Thyroid gland (tissue), 4 donors: ENCODE data around the gene THAP4. TPM values are rescaled to one million over a fixed set of nuclear protein-coding genes. Genes with fewer than 3 reads are reported as not detected.

ENCODE experiments used
- DNase-seq, 2 donors: peaks; one replicate each; pipeline ENCODE4 v3.0.0-alpha.2; 2019
- H3K27ac ChIP-seq, 3 donors: fragments of 200-600 bp; sonication (generic); 1 replicate in 2 of 3; 2 replicates in 1 of 3; pipeline ENCODE4 v1.5.1; 2016 to 2019; ENCODE audit warnings: mild to moderate bottlenecking in 1 of 3, moderate library complexity in 1 of 3
- H3K27me3 ChIP-seq: fragments of 200-600 bp; sonication (generic); one replicate; pipeline ENCODE4 v1.5.1; 2019
- H3K36me3 ChIP-seq, 2 donors: fragments of 200-600 bp; sonication (generic); one replicate each; pipeline ENCODE4 v1.5.1; 2016 to 2019
- H3K4me1 ChIP-seq, 2 donors: fragments of 200-600 bp; sonication (generic); one replicate each; pipeline ENCODE4 v1.5.1; 2017 to 2019
- H3K4me3 ChIP-seq, 3 donors: fragments of 200-600 bp; sonication (generic); replicated peaks in 1 of 3; 1 replicate in 2 of 3; 2 replicates in 1 of 3; pipeline ENCODE4 v1.5.1; 2016; ENCODE audit warnings: mild to moderate bottlenecking in 1 of 3
- H3K9me3 ChIP-seq: fragments of 200-600 bp; sonication (generic); one replicate; pipeline ENCODE4 v1.5.1; 2017
- POLR2A ChIP-seq, 2 donors: fragments of 450-650 bp; IDR thresholded peaks; one replicate each; pipeline ENCODE4 v1.6.1; 2017; ENCODE audit warnings: antibody characterized with exemption in 2 of 2, mild to moderate bottlenecking in 2 of 2, moderate library complexity in 1 of 2
- WGBS, 2 donors: methylation state at CpG; one replicate each; pipeline ENCODE4 v1.1.5; 2017; 5-methylcytosine and 5-hydroxymethylcytosine counted together
- intact Hi-C: fragments of 100-400 bp; cut with DNase I; formaldehyde crosslinking; loops from one replicate; pipeline ENCODE4 v1.15.1; 2023
- total RNA-seq, 4 donors: library from RNA; depleted of rRNA; stranded (reverse); fragments of >200 nt; gene quantifications; one replicate each; pipeline ENCODE4 v1.2.3, GENCODE V29; 2016
- TF ChIP-seq, protein P1 (sequence below), 6 experiments: fragments of 200-600 bp in 3 of 6; fragments of 450-650 bp in 3 of 6; sonication (generic) in 3 of 6; IDR thresholded peaks; one replicate each; pipeline ENCODE4 v1.5.1; 2016 to 2019; ENCODE audit warnings: antibody characterized with exemption in 6 of 6, mild to moderate bottlenecking in 2 of 6, inconsistent platforms in 1 of 6, moderate library complexity in 1 of 6

THAP4 gene
- total RNA-seq, 4 donors from 2014 or later: 42.9 to 53.6 (median 46.2) TPM

DNA sequence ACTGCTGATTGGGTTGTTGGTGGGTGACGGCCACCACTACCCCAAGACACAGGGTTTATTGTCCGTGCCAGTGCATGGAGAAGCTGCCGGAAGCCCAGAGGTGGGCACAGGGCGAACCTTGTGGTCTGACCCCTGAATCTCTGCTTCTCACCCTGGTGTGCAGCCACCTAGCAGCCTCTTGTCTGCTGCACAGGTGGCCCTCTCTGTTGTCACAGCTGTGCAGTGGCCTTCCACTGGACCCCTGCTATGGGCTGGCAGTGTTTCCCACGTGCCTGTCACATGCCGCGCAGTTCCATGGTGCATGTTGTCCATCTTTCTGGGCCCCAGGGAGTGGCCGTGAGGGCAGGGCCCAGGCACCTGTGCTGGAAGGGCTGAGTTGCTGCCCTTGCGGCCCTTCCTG lies 15.8 kb upstream of the THAP4 start:
- no peaks in the 10 kb centered on the region for H3K9me3 ChIP-seq
- 95 to 97% methylated on average over 5 to 9 of the region's 9 CpGs for WGBS, 2 donors
- intact Hi-C loops: no loop called here
- H3K36me3 ChIP-seq: peaks cover 31 to 33% of the 10 kb centered on the region in 2 donors
- no peaks in the 10 kb centered on the region for H3K27me3 ChIP-seq
- no peaks in the 10 kb centered on the region for H3K4me1 ChIP-seq
- no peak for DNase-seq
- TF ChIP-seq, protein P1, sequence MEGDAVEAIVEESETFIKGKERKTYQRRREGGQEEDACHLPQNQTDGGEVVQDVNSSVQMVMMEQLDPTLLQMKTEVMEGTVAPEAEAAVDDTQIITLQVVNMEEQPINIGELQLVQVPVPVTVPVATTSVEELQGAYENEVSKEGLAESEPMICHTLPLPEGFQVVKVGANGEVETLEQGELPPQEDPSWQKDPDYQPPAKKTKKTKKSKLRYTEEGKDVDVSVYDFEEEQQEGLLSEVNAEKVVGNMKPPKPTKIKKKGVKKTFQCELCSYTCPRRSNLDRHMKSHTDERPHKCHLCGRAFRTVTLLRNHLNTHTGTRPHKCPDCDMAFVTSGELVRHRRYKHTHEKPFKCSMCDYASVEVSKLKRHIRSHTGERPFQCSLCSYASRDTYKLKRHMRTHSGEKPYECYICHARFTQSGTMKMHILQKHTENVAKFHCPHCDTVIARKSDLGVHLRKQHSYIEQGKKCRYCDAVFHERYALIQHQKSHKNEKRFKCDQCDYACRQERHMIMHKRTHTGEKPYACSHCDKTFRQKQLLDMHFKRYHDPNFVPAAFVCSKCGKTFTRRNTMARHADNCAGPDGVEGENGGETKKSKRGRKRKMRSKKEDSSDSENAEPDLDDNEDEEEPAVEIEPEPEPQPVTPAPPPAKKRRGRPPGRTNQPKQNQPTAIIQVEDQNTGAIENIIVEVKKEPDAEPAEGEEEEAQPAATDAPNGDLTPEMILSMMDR (IDR thresholded peaks at IDR 0.05): no peak
- TF ChIP-seq POLR2A (IDR thresholded peaks at IDR 0.05): no peak
- H3K4me3 ChIP-seq: no peak overlapping the region
- H3K27ac ChIP-seq: no peak overlapping the region

DNA sequence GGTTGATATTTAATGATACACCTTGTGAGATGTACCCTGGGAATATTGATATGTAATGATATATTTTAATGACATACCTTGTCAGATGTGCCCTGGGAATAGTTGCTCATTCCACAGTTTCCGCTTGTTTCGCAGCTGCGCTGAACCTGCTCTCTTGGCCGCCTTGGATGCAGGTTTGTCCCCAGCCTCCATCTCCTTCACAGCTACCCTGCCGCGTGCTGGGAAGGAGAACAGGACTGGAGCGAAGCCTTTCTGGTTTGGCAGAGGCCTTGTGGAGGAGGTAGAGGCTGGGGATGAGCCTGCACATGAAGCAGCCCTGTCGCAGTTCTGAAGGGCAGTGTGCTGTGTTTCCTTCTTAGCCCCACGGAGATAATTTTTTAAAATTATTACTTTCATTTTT lies 15.2 kb upstream of the THAP4 start:
- DNase-seq: no peak
- H3K27ac ChIP-seq: no peak overlapping the region
- H3K36me3 ChIP-seq: peaks cover 29 to 33% of the 10 kb centered on the region in 2 donors
- H3K27me3 ChIP-seq: no peaks in the 10 kb centered on the region
- no peak overlapping the region for H3K4me3 ChIP-seq
- intact Hi-C loops: no loop called here
- H3K4me1 ChIP-seq: no peaks in the 10 kb centered on the region
- TF ChIP-seq, protein P1 (IDR thresholded peaks at IDR 0.05): no peak
- TF ChIP-seq POLR2A (IDR thresholded peaks at IDR 0.05): no peak
- WGBS, 2 donors: 96 to 97% methylated on average over 9 of the region's 9 CpGs
- H3K9me3 ChIP-seq: no peaks in the 10 kb centered on the region

DNA sequence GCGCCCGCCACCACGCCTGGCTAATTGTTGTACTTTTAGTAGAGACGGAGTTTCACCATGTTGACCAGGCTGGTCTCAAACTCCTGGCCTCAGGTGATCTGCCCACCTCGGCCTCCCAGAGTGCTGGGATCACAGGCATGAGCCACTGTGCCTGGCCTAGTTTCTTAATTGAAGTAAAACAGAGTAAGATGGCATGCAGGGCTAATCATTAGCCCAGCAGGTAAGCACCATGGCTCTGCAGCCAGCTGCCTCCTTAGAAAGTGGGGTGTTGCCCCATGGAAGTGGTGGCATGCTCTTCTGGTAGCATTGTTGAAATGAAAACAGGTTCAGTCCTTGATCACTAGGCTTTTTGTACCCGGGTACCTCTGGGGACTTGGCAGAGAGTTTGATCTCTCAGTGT lies 13.0 kb upstream of the THAP4 start:
- Histone ChIP-seq H3K4me3 (no peak overlapping the region), H3K36me3 (peaks cover 15% of the 10 kb centered on the region in 2 donors), H3K4me1 (no peaks in the 10 kb centered on the region), H3K27me3 (no peaks in the 10 kb centered on the region), H3K27ac (no peak overlapping the region), H3K9me3 (no peaks in the 10 kb centered on the region)
- WGBS, 2 donors: 90 to 91% methylated on average over 6 of the region's 6 CpGs
- TF ChIP-seq, protein P1 (IDR thresholded peaks at IDR 0.05): no peak
- intact Hi-C loops: no loop called here
- no peak for DNase-seq

DNA sequence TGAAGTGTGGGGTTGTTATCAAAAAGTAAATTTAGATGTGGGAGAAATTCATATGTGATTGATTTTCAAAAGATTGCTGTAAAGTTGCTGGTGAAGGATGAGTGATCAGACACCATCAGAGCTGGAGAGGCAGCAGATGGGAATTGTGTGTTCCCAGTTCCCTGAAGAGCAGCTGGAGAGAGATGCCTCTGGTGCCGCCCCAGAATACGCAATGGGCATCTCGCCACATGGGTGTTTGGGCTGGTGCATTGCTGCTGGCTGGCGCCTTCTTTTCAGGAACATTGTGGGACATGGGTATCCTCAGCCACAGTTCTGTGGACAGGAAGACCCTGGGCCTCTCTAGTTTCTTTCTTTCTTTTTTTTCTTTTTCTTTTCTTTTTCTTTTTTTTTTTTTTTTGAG lies 12.4 kb upstream of the THAP4 start:
- H3K4me3 ChIP-seq: no peak overlapping the region
- no peaks in the 10 kb centered on the region for H3K27me3 ChIP-seq
- H3K27ac ChIP-seq: no peak overlapping the region
- H3K9me3 ChIP-seq: no peaks in the 10 kb centered on the region
- TF ChIP-seq, protein P1 (IDR thresholded peaks at IDR 0.05): no peak
- no peak for TF ChIP-seq POLR2A (IDR thresholded peaks at IDR 0.05)
- H3K36me3 ChIP-seq: peaks cover 10% of the 10 kb centered on the region in 2 donors
- 86 to 88% methylated on average over 4 of the region's 4 CpGs for WGBS, 2 donors
- intact Hi-C loops: no loop called here
- no peaks in the 10 kb centered on the region for H3K4me1 ChIP-seq
- DNase-seq: peak; percentile 33 to 38

DNA sequence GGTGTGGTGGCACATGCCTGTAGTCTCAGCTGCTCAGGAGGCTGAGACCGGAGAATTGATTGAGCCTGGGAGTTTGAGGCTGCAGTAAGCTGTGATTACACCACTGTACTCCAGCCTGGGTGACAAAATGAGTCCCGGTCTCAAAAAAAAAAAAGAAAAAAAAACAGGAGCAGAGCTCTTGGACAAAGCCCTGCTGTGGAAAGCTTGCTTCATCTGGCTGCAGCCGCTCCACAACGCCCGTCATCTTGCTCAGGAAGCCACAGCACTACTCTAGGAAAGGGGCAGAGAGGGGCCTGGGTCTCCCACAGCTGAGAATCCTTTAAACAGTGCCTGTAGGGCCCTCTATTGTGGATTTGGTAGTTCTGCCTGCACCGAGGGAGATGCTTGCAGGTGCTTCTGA lies 11.5 kb upstream of the THAP4 start:
- Histone ChIP-seq H3K9me3 (no peaks in the 10 kb centered on the region), H3K4me3 (no peak overlapping the region), H3K27me3 (no peaks in the 10 kb centered on the region), H3K27ac (no peak overlapping the region), H3K36me3 (peaks cover 9% of the 10 kb centered on the region in 2 donors), H3K4me1 (no peaks in the 10 kb centered on the region)
- DNase-seq: no peak
- TF ChIP-seq, protein P1 (IDR thresholded peaks at IDR 0.05): no peak
- TF ChIP-seq POLR2A (IDR thresholded peaks at IDR 0.05): no peak
- 81 to 82% methylated on average over 6 of the region's 6 CpGs for WGBS, 2 donors
- intact Hi-C loops: no loop called here
